Thyroid gland (tissue), 4 donors: Measurements from ENCODE around the gene NPHP4.

Experiments used
- POLR2A ChIP-seq, 2 donors: fragments of 450-650 bp; IDR thresholded peaks; one replicate each; pipeline ENCODE4 v1.6.1; 2017; ENCODE audit warnings: antibody characterized with exemption in 2 of 2, mild to moderate bottlenecking in 2 of 2, moderate library complexity in 1 of 2
- TF ChIP-seq, protein P1 (sequence below), 6 experiments: fragments of 200-600 bp in 3 of 6; fragments of 450-650 bp in 3 of 6; sonication (generic) in 3 of 6; IDR thresholded peaks; one replicate each; pipeline ENCODE4 v1.5.1; 2016 to 2019; ENCODE audit warnings: antibody characterized with exemption in 6 of 6, mild to moderate bottlenecking in 2 of 6, inconsistent platforms in 1 of 6, moderate library complexity in 1 of 6

DNA sequence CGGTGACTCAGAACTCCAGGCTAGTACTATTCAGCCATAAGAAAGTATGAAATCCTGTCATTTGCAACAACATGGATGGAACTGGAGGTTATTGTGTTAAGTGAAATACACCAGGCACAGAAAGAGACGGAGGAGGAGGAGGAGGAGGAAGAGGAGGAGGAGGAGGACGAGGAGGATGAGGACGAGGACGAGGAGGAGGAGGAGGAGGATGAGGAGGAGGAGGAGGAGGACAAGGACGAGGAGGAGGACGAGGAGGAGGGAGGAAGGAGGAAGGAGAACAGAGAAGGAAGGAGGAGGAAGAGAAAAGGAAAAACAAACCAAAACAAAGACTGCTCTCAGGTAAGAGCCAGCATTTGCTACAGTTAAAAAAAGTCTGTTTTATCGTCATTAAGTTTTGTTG lies 178.7 kb downstream of the NPHP4 start:
- TF ChIP-seq POLR2A (IDR thresholded peaks at IDR 0.05) = no peak
- TF ChIP-seq, protein P1, sequence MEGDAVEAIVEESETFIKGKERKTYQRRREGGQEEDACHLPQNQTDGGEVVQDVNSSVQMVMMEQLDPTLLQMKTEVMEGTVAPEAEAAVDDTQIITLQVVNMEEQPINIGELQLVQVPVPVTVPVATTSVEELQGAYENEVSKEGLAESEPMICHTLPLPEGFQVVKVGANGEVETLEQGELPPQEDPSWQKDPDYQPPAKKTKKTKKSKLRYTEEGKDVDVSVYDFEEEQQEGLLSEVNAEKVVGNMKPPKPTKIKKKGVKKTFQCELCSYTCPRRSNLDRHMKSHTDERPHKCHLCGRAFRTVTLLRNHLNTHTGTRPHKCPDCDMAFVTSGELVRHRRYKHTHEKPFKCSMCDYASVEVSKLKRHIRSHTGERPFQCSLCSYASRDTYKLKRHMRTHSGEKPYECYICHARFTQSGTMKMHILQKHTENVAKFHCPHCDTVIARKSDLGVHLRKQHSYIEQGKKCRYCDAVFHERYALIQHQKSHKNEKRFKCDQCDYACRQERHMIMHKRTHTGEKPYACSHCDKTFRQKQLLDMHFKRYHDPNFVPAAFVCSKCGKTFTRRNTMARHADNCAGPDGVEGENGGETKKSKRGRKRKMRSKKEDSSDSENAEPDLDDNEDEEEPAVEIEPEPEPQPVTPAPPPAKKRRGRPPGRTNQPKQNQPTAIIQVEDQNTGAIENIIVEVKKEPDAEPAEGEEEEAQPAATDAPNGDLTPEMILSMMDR (IDR thresholded peaks at IDR 0.05) = no peak
